Coronary artery (tissue), 2 donors: ENCODE data around the gene JAGN1.
"Not testable (repeated sequence)": the region's sequence is repeated elsewhere in the genome, so short reads cannot be mapped to it uniquely, and the experiment has no call there.

Source experiments
- DNase-seq: peaks from one replicate; pipeline ENCODE4 v3.0.0-alpha.2; 2017; ENCODE audit warnings: low spot score
- H3K27ac ChIP-seq, 2 donors: fragments of 200-600 bp; sonication (generic); one replicate each; pipeline ENCODE4 v1.5.1; 2016 to 2019
- H3K4me3 ChIP-seq: fragments of 200-600 bp; sonication (generic); 2 replicates; pipeline ENCODE4 v1.5.1; 2016; ENCODE audit warnings: mild to moderate bottlenecking, moderate library complexity
- TF ChIP-seq, protein P1 (sequence below): fragments of 200-600 bp; sonication (generic); IDR thresholded peaks from one replicate; pipeline ENCODE4 v1.5.1; 2019; ENCODE audit warnings: antibody characterized with exemption

Gene JAGN1

GRCh38 chr3:9875448-9875847 is 15.0 kb upstream of the JAGN1 start:
- Histone ChIP-seq H3K27ac (no peak overlapping the region), H3K4me3 (no peak overlapping the region)
- TF ChIP-seq, protein P1, sequence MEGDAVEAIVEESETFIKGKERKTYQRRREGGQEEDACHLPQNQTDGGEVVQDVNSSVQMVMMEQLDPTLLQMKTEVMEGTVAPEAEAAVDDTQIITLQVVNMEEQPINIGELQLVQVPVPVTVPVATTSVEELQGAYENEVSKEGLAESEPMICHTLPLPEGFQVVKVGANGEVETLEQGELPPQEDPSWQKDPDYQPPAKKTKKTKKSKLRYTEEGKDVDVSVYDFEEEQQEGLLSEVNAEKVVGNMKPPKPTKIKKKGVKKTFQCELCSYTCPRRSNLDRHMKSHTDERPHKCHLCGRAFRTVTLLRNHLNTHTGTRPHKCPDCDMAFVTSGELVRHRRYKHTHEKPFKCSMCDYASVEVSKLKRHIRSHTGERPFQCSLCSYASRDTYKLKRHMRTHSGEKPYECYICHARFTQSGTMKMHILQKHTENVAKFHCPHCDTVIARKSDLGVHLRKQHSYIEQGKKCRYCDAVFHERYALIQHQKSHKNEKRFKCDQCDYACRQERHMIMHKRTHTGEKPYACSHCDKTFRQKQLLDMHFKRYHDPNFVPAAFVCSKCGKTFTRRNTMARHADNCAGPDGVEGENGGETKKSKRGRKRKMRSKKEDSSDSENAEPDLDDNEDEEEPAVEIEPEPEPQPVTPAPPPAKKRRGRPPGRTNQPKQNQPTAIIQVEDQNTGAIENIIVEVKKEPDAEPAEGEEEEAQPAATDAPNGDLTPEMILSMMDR: no peak
- DNase-seq: no peak

DNA sequence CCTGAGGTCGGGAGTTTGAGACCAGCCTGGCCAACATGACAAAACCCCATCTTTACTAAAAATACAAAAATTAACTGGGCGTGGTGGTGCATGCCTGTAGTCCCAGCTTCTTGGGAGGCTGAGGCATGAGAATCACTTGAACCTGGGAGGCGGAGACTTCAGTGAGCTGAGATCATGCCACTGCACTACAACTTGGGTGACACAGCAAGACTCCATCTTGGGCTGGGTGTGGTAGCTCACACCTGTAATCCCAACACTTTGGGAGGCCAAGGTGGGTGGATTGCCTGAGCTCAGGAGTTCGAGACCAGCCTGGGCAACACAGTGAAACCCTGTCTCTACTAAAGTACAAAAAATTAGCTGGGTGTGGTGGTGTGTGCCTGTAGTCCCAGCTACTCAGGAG is 14.2 kb upstream of the JAGN1 start:
- H3K27ac ChIP-seq, DNase-seq, H3K4me3 ChIP-seq: not testable (repeated sequence)

DNA sequence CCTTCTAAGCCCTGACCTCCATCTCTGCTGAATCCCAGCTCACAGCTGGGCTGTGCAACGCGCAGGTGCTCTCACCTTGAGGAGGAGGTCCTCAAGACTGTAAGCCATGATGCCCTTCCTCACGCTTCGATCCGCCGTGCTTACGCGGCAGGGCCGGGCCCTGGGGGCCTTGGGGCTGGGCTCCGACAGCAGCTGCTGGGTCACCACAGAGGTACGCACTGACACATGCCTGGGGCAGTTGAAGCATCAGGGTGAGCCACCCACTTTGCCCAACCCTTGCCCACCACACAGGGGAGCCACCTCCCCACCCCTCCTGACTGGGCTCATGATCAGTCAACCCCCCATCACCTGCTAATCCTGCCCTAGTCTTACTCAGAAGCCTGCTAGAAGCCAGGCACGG is 13.4 kb upstream of the JAGN1 start:
- TF ChIP-seq, protein P1: no peak

GRCh38 chr3:9878700-9879099 is 11.7 kb upstream of the JAGN1 start:
- DNase-seq: no peak
- TF ChIP-seq, protein P1: no peak
- no peak overlapping the region for H3K4me3 ChIP-seq
- no peak overlapping the region for H3K27ac ChIP-seq

More for the DNA sequence above, 13.4 kb upstream of the JAGN1 start:
- no peak for DNase-seq
- no peak overlapping the region for H3K27ac ChIP-seq
- no peak overlapping the region for H3K4me3 ChIP-seq

DNA sequence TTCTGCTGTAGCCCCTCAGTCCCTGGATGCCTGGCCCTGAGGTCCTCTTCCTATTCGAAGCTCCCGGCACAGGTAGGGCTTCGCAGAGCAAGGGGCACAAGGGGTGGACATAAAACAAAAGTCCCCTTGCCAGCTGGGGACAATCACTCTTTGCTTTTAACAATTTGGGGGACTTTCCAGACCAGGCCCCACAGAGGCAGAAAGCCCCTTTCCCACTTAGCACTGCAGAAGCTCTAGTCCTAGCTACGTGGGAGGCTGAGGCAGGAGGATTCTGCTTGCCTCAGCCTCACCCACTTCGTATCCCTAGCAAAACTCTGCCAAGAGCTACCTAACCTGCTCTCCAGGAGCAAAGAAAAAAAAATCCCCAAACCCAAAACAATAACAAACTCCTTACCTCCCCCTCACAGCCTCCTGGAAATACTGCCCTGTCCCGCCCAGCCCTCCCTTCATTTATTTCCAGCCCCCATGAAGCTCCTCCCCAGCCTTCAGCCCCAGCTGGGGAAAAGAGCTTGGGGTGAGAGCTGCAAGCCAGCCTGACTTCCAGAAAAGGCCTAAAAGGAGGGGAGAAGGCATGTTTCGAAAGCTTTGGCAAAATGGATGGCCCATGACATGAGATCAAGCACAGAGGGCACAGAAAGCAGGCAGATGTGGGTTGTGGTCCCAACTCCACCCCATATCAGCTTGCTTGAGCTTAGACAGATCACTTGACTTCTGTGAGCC is 10.4 kb upstream of the JAGN1 start, which contains the start of gene CIDEC:
Gene CIDEC (minus strand): TSS at position 424 of the 720 bp plus-strand sequence. CDS start 1,767 bp downstream, outside the sequence.
- no peak within 1 kb of the TSS for H3K4me3 ChIP-seq
- no peak for DNase-seq
- TF ChIP-seq, protein P1: no peak
- H3K27ac ChIP-seq: no peak within 1 kb of the TSS

- Histone ChIP-seq H3K4me3 (no peak overlapping the region), H3K27ac (no peak overlapping the region)
- TF ChIP-seq, protein P1: no peak
- DNase-seq: no peak
These were observed 9.0 kb upstream of the JAGN1 start for GRCh38 chr3:9881441-9881840.

DNA sequence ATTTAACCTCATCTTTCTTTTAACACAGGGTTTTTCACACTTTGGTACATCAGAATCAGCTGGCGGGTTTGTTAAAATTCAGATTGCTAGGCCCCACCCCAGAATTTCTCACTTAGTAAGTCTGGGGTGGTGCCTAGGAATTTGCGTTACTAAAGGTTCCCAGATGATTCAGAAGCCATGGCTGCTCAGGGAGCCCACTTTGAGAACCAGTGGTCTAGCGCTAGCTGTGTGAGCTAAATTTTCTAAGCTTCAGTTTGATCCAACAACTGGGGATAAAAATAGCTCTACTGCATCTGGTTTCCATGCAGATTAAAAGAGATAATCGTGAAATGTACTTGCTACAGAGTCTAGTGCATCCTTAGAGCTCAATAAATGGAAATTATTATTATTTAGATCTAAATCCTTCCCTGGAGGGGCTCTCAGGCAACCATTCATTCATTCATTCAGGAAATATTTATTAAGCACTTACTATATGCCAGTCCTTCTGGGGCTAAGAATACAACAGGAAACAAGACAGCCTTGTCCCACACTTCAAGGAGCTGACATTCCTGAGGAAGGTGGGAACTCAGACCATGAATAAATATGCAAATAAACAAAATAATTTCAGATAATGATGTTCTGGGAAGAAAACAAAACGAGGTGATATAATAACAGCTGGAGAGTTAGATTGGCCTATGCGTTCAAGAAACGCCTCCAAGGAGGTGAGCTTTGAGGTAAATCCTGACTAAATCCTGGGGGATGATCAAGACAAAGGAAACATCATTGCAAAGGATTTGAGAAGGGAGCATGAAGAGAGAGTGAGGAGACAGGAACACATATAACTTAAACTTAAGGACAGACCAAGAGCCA is 6.5 kb upstream of the JAGN1 start:
- Histone ChIP-seq H3K27ac (no peak overlapping the region), H3K4me3 (no peak overlapping the region)
- TF ChIP-seq, protein P1: no peak
- no peak for DNase-seq
